Activated CD4-positive, CD25-positive, alpha-beta regulatory T cell treated with anti-CD3 and anti-CD28 coated beads, Interleukin-2, amount 50 U/mL, for 24 hours (primary cell): ENCODE data around the gene SSUH2.
A peak's percentile ranks its signal among the peaks of the same experiment; 100 is the strongest.
"Not testable (repeated sequence)": the region's sequence is repeated elsewhere in the genome, so short reads cannot be mapped to it uniquely, and the experiment has no call there.

Experiments used
- ATAC-seq, 2 donors: fragments of 150-1000 bp; cut with Tn5 transposase; one replicate each; pipeline ENCODE4 v1.10.0; 2021; ENCODE audit warnings: mild to moderate bottlenecking in 1 of 2, moderate library complexity in 1 of 2

Gene SSUH2

GRCh38 chr3:8608041-8608790, 36.4 kb downstream of the SSUH2 start:
- ATAC-seq, result no peak

GRCh38 chr3:8607234-8608040, 37.2 kb downstream of the SSUH2 start:
- no peak for ATAC-seq

- ATAC-seq, result no peak
Observed at GRCh38 chr3:8606701-8607231, 37.8 kb downstream of the SSUH2 start.

GRCh38 chr3:8604988-8605387, 39.6 kb downstream of the SSUH2 start:
- ATAC-seq, result no peak

GRCh38 chr3:8604006-8604405, 40.6 kb downstream of the SSUH2 start:
- ATAC-seq, result no peak

GRCh38 chr3:8603115-8603710, 41.4 kb downstream of the SSUH2 start:
- ATAC-seq, result no peak

GRCh38 chr3:8600457-8600856, 44.1 kb downstream of the SSUH2 start:
- no peak for ATAC-seq

- no peak for ATAC-seq
Observed at GRCh38 chr3:8599146-8599545, 45.5 kb downstream of the SSUH2 start.

- no peak for ATAC-seq
Observed at GRCh38 chr3:8597219-8597853, 47.3 kb downstream of the SSUH2 start.

GRCh38 chr3:8596321-8597218, 48.0 kb downstream of the SSUH2 start:
- ATAC-seq, result no peak

- ATAC-seq, result no peak
Observed at GRCh38 chr3:8595695-8596115, 48.9 kb downstream of the SSUH2 start.

- no peak for ATAC-seq
Observed at GRCh38 chr3:8595252-8595651, 49.3 kb downstream of the SSUH2 start.

GRCh38 chr3:8593021-8593827, 51.4 kb downstream of the SSUH2 start:
- ATAC-seq, result no peak

GRCh38 chr3:8589880-8590556, 54.6 kb downstream of the SSUH2 start:
- no peak for ATAC-seq

GRCh38 chr3:8584661-8585060, 59.9 kb downstream of the SSUH2 start:
- ATAC-seq, result no peak

- ATAC-seq, result no peak
Observed at GRCh38 chr3:8581806-8582445, 62.7 kb downstream of the SSUH2 start.

- no peak for ATAC-seq
Observed at GRCh38 chr3:8581373-8581772, 63.2 kb downstream of the SSUH2 start.

- not testable (repeated sequence) for ATAC-seq
Observed at GRCh38 chr3:8580434-8580833, 64.2 kb downstream of the SSUH2 start.

- no peak for ATAC-seq
Observed at GRCh38 chr3:8579943-8580342, 64.7 kb downstream of the SSUH2 start.

GRCh38 chr3:8579096-8579495, 65.5 kb downstream of the SSUH2 start:
- peak; percentile 21 to 33 for ATAC-seq
